HL-60/S4 (cell line): ENCODE data around the gene NEK7.

Experiments used
- in situ Hi-C: fragments of 300-500 bp; cut with MboI; formaldehyde crosslinking; loops from 2 replicates; pipeline ENCODE4 v1.14.3; 2022; ENCODE audit warnings: low sequenced_read_pairs

The NEK7 gene

GRCh38 chr1:198143797-198144196, 13.0 kb upstream of the NEK7 start:
- in situ Hi-C loops = no loop called here

- in situ Hi-C loops = no loop called here
Measured at GRCh38 chr1:198147216-198147615, 9.6 kb upstream of the NEK7 start.

- in situ Hi-C loops = no loop called here
Measured at GRCh38 chr1:198150369-198150768, 6.4 kb upstream of the NEK7 start.

- in situ Hi-C loops = no loop called here
Measured at GRCh38 chr1:198151688-198152087, 5.1 kb upstream of the NEK7 start.

- in situ Hi-C loops = no loop called here
Measured at GRCh38 chr1:198153103-198153502, 3.7 kb upstream of the NEK7 start.

GRCh38 chr1:198153804-198154203, 3.0 kb upstream of the NEK7 start:
- in situ Hi-C loops = no loop called here

GRCh38 chr1:198155253-198155652, 1.5 kb upstream of the NEK7 start:
- in situ Hi-C loops = no loop called here

GRCh38 chr1:198156111-198156744, 570 bp upstream of the NEK7 start:
- in situ Hi-C loops = no loop called here

- in situ Hi-C loops = no loop called here
Measured at GRCh38 chr1:198157241-198157846, 546 bp downstream of the NEK7 start.

GRCh38 chr1:198157847-198158725, 1.3 kb downstream of the NEK7 start:
- in situ Hi-C loops = no loop called here

- in situ Hi-C loops = no loop called here
Measured at GRCh38 chr1:198158735-198159589, 2.2 kb downstream of the NEK7 start.

GRCh38 chr1:198160222-198160621, 3.4 kb downstream of the NEK7 start:
- in situ Hi-C loops = no loop called here

- in situ Hi-C loops = no loop called here
Measured at GRCh38 chr1:198160946-198161614, 4.3 kb downstream of the NEK7 start.

GRCh38 chr1:198161718-198162090, 4.9 kb downstream of the NEK7 start:
- in situ Hi-C loops = no loop called here

GRCh38 chr1:198162091-198162767, 5.4 kb downstream of the NEK7 start:
- in situ Hi-C loops = no loop called here

GRCh38 chr1:198165927-198166647, 9.3 kb downstream of the NEK7 start:
- in situ Hi-C loops = no loop called here

- in situ Hi-C loops = no loop called here
Measured at GRCh38 chr1:198166900-198167299, 10.1 kb downstream of the NEK7 start.

GRCh38 chr1:198167436-198167934, 10.7 kb downstream of the NEK7 start:
- in situ Hi-C loops = no loop called here

GRCh38 chr1:198168227-198168626, 11.4 kb downstream of the NEK7 start:
- in situ Hi-C loops = no loop called here
